ENCODE data around the gene CCDC102A. TPM values are rescaled to one million over a fixed set of nuclear protein-coding genes. Genes with fewer than 3 reads are reported as not detected.

CCDC102A gene
- total and polyA plus RNA-seq, 10 of the 15 experiments (the other 5 are each of a cell fraction or from before 2014, with no cell fraction given): 0.03 to 5.9 (median 2.4) TPM

GRCh38 chr16:57476546-57477410, 59.6 kb downstream of the CCDC102A start:
- RAD21 ChIA-PET (ENCODE audit: unreplicated experiment): interaction anchor here (0.7 to 1.1 kb wide), 2 partner anchors 43 to 54 kb away, joined by 3 read pairs; no protein-coding TSS in a partner anchor
- Histone ChIP-seq H3K4me1 (ENCODE audit: control insufficient read depth, insufficient read depth, low read length) (peaks cover 16% of the 10 kb centered on the region), H4K20me1 (ENCODE audit: control insufficient read depth, insufficient read depth) (no peaks in the 10 kb centered on the region), H3K27me3 (replicated peaks in 1 of 2; ENCODE audit: control insufficient read depth in 2 of 2, insufficient read depth in 2 of 2, low read length in 1 of 2) (no peaks in the 10 kb centered on the region), H3K36me3 (ENCODE audit: control insufficient read depth in 2 of 2, insufficient read depth in 2 of 2, low read length in 1 of 2) (peaks cover 0 to 4% of the 10 kb centered on the region in 2 experiments; a peak in 1 of 4 replicates), H3K4me3 (no peak overlapping the region), H3K9ac (ENCODE audit: control insufficient read depth, insufficient read depth, low read length) (no peak overlapping the region), H3K27ac (ENCODE audit: control insufficient read depth, insufficient read depth) (no peak overlapping the region), H2AFZ (ENCODE audit: control insufficient read depth, low read depth, low read length) (no peak overlapping the region), H3K9me3 (replicated peaks; ENCODE audit: control insufficient read depth, insufficient read depth, low read length) (no peaks in the 10 kb centered on the region), H3K4me2 (ENCODE audit: control insufficient read depth, insufficient read depth) (peak overlapping the region; percentile 40; the same call in 1 of the 2 replicates), H3K79me2 (ENCODE audit: control insufficient read depth, insufficient read depth, low read length) (no peaks in the 10 kb centered on the region)
- FAIRE-seq: no peak
- SMC1A ChIA-PET (ENCODE audit: uncharacterized antibody, unreplicated experiment): interaction anchor here (0.9 to 1.7 kb wide), 2 partner anchors 11 to 24 kb away, joined by 3 to 11 read pairs; partner anchors contain the start of gene DOK4
- CTCF ChIA-PET: interaction anchor here (1.1 to 3.3 kb wide), 6 partner anchors 10 to 46 kb away, joined by 3 to 20 read pairs (median 6); partner anchors contain the start of gene POLR2C
- 57% methylated on average over 6 of the region's 6 CpGs for WGBS (ENCODE audit: insufficient coverage, insufficient replicate concordance, low lambda C conversion rate, missing lambda C conversion rate)
- POLR2A ChIA-PET: interaction anchor here (0.6 kb wide), 1 partner anchor 227 kb away, joined by 3 read pairs; no protein-coding TSS in a partner anchor
- in situ Hi-C loops (cut with MboI): no loop called here
- BruUV-seq (replicated peaks): no TSS peak
- TF ChIP-seq ZNF24 (IDR thresholded peaks at IDR 0.05) (no peak), NR2C2 (IDR thresholded peaks at IDR 0.05; ENCODE audit: borderline replicate concordance, control insufficient read depth, insufficient read length, low read depth) (no peak), MEF2B (IDR thresholded peaks at IDR 0.05; ENCODE audit: partially characterized antibody, poor library complexity, severe bottlenecking) (no peak)
- TF ChIP-seq, protein P1, sequence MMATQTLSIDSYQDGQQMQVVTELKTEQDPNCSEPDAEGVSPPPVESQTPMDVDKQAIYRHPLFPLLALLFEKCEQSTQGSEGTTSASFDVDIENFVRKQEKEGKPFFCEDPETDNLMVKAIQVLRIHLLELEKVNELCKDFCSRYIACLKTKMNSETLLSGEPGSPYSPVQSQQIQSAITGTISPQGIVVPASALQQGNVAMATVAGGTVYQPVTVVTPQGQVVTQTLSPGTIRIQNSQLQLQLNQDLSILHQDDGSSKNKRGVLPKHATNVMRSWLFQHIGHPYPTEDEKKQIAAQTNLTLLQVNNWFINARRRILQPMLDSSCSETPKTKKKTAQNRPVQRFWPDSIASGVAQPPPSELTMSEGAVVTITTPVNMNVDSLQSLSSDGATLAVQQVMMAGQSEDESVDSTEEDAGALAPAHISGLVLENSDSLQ (IDR thresholded peaks at IDR 0.05): 0 out of 2 replicates have a peak, but pooled peaks have one; percentile 12
- intact Hi-C loops (cut with micrococcal nuclease; ENCODE audit: unreplicated experiment): loop anchor here (1.0 kb wide), 1 partner anchor 43 kb away; no protein-coding TSS in a partner anchor
- ATAC-seq: peak; percentile 15
- no peak for DNase-seq (ENCODE audit: low read depth, low spot score)

Measured in GM12878 (cell line).